Peyer's patch (tissue), 4 donors: ENCODE results near the gene NES. TPM values are rescaled to one million over a fixed set of nuclear protein-coding genes. Genes with fewer than 3 reads are reported as not detected.
A peak's percentile ranks its signal among the peaks of the same experiment; 100 is the strongest.

Source experiments
- DNase-seq, 3 donors: peaks; one replicate each; pipeline ENCODE4 v3.0.0-alpha.2; 2017 to 2019
- H3K27ac ChIP-seq, 4 donors: fragments of 200-600 bp; sonication (generic); one replicate each; pipeline ENCODE4 v1.5.1; 2016 to 2019
- H3K27me3 ChIP-seq, 2 donors: fragments of 200-600 bp; sonication (generic); one replicate each; pipeline ENCODE4 v1.5.1; 2019
- H3K36me3 ChIP-seq, 3 donors: fragments of 200-600 bp; sonication (generic); one replicate each; pipeline ENCODE4 v1.5.1; 2016 to 2019
- H3K4me1 ChIP-seq, 4 donors: fragments of 200-600 bp; sonication (generic); one replicate each; pipeline ENCODE4 v1.5.1; 2016 to 2019
- H3K4me3 ChIP-seq, 4 donors: fragments of 200-600 bp; sonication (generic); 1 replicate in 3 of 4; 2 replicates in 1 of 4; pipeline ENCODE4 v1.5.1; 2016 to 2019; ENCODE audit warnings: mild to moderate bottlenecking in 1 of 4
- H3K9me3 ChIP-seq, 4 donors: fragments of 200-600 bp; sonication (generic); one replicate each; pipeline ENCODE4 v1.5.1; 2016 to 2019; ENCODE audit warnings: mild to moderate bottlenecking in 1 of 4
- POLR2A ChIP-seq, 2 donors: fragments of 450-650 bp; IDR thresholded peaks; one replicate each; pipeline ENCODE4 v1.5.1; 2017; ENCODE audit warnings: antibody characterized with exemption in 2 of 2, mild to moderate bottlenecking in 2 of 2, moderate library complexity in 2 of 2
- total RNA-seq, 4 donors: library from RNA; depleted of rRNA; stranded (reverse); fragments of >200 nt; gene quantifications; one replicate each; pipeline ENCODE4 v1.1.0, GENCODE V29; 2016
- TF ChIP-seq, protein P1 (sequence below), 6 experiments: fragments of 450-650 bp in 4 of 6; fragments of 200-600 bp in 2 of 6; sonication (generic) in 1 of 6; IDR thresholded peaks; one replicate each; pipeline ENCODE4 v1.5.1; 2017 to 2019; ENCODE audit warnings: antibody characterized with exemption in 6 of 6, mild to moderate bottlenecking in 3 of 6, moderate library complexity in 1 of 6

The NES gene, protein sequence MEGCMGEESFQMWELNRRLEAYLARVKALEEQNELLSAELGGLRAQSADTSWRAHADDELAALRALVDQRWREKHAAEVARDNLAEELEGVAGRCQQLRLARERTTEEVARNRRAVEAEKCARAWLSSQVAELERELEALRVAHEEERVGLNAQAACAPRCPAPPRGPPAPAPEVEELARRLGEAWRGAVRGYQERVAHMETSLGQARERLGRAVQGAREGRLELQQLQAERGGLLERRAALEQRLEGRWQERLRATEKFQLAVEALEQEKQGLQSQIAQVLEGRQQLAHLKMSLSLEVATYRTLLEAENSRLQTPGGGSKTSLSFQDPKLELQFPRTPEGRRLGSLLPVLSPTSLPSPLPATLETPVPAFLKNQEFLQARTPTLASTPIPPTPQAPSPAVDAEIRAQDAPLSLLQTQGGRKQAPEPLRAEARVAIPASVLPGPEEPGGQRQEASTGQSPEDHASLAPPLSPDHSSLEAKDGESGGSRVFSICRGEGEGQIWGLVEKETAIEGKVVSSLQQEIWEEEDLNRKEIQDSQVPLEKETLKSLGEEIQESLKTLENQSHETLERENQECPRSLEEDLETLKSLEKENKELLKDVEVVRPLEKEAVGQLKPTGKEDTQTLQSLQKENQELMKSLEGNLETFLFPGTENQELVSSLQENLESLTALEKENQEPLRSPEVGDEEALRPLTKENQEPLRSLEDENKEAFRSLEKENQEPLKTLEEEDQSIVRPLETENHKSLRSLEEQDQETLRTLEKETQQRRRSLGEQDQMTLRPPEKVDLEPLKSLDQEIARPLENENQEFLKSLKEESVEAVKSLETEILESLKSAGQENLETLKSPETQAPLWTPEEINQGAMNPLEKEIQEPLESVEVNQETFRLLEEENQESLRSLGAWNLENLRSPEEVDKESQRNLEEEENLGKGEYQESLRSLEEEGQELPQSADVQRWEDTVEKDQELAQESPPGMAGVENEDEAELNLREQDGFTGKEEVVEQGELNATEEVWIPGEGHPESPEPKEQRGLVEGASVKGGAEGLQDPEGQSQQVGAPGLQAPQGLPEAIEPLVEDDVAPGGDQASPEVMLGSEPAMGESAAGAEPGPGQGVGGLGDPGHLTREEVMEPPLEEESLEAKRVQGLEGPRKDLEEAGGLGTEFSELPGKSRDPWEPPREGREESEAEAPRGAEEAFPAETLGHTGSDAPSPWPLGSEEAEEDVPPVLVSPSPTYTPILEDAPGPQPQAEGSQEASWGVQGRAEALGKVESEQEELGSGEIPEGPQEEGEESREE (N-terminal part only)
- 10 to 100 TPM in 1 of 4 donors, 1 to 10 TPM in 3; 2.8 to 25.6 (median 3.1) TPM for total RNA-seq

DNA sequence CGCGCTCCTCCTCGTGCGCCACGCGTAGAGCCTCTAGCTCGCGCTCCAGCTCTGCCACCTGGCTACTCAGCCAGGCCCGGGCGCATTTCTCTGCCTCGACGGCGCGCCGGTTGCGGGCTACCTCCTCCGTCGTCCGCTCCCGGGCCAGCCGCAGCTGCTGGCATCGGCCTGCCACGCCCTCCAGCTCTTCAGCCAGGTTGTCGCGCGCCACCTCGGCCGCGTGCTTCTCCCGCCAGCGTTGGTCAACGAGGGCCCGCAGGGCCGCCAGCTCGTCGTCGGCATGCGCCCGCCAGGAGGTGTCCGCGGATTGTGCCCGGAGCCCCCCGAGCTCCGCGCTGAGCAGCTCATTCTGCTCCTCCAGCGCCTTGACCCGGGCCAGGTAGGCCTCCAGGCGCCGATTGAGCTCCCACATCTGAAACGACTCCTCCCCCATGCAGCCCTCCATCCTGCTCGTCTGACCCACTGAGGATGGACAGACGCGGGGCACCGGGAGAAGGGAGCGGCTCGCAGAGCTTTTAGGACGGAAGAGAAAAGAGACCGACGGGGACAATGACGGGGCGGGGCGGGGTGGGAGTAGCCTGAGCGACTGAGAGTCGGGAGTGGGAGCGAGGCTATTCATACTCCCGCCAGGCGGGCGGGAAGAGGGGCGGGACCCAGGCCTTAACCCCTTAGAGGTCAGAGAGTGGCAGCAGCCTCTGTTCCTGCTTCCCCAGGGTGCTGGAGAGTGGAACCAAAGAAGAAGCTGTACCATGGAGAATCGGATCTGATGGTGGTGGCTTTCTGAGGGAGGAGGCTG lies at the start of gene NES:
Gene NES (minus strand): TSS at position 588 of the 796 bp plus-strand sequence. CDS start 143 bp downstream, at position 445.
- TF ChIP-seq, protein P1, sequence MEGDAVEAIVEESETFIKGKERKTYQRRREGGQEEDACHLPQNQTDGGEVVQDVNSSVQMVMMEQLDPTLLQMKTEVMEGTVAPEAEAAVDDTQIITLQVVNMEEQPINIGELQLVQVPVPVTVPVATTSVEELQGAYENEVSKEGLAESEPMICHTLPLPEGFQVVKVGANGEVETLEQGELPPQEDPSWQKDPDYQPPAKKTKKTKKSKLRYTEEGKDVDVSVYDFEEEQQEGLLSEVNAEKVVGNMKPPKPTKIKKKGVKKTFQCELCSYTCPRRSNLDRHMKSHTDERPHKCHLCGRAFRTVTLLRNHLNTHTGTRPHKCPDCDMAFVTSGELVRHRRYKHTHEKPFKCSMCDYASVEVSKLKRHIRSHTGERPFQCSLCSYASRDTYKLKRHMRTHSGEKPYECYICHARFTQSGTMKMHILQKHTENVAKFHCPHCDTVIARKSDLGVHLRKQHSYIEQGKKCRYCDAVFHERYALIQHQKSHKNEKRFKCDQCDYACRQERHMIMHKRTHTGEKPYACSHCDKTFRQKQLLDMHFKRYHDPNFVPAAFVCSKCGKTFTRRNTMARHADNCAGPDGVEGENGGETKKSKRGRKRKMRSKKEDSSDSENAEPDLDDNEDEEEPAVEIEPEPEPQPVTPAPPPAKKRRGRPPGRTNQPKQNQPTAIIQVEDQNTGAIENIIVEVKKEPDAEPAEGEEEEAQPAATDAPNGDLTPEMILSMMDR (IDR thresholded peaks at IDR 0.05) = no peak
- no peak for TF ChIP-seq POLR2A (IDR thresholded peaks at IDR 0.05)
- peak in 1 of 3 donors; percentile 60 for DNase-seq
- no peaks in the 10 kb centered on the region for H3K9me3 ChIP-seq
- peaks cover 0 to 40% (median 8%) of the 10 kb centered on the region in 4 donors for H3K4me1 ChIP-seq
- no peaks in the 10 kb centered on the region for H3K36me3 ChIP-seq
- H3K27me3 ChIP-seq = peaks cover 0 to 12% of the 10 kb centered on the region in 2 donors
- peak within 1 kb of the TSS; percentile 10 to 61 (median 48) for H3K27ac ChIP-seq
- peak within 1 kb of the TSS; percentile 18 to 48 (median 36) for H3K4me3 ChIP-seq

DNA sequence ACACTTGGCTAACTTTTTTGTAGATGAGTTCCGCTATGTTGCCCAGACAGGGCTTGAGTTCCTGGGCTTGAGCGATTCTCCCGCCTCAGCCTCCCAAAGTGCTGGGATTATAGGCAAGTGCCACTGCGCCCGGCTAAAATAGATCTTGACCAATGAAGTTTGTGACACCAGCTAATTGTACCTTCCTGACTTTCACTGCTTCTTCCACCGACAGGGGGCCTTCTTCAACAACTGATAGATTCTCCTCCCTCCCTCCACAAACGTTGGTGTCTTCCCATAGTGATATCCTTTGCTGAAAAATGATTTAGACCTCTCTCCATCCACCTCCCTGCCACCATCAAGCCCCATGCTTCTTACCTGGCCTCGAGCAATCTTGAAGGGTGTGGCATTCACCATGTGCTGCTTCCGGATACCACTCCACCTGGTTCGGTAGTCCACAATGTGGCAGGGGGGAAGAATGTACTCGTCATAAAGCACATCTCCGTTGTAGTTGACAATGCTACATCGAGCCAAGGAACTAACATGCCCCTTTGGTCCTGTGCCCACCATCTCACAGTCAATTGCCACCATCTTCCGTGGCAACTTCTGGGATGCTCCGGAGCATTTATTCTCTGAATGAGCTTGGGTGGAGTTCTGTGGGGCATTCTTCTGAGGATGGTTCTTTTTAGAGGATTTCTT lies 49.5 kb upstream of the NES start:
- TF ChIP-seq POLR2A (IDR thresholded peaks at IDR 0.05) = no peak
- TF ChIP-seq, protein P1 (IDR thresholded peaks at IDR 0.05) = peak in 5 of 6 experiments; percentile 39 to 72 (median 63)
- peak overlapping the region in 2 of 4 donors; percentile 14 to 44 for H3K27ac ChIP-seq
- peak overlapping the region in 3 of 4 donors; percentile 31 to 77 (median 58) for H3K4me3 ChIP-seq
- peaks cover 11 to 32% (median 28%) of the 10 kb centered on the region in 4 donors for H3K4me1 ChIP-seq
- no peaks in the 10 kb centered on the region for H3K9me3 ChIP-seq
- peaks cover 0 to 34% (median 0%) of the 10 kb centered on the region in 3 donors for H3K36me3 ChIP-seq
- H3K27me3 ChIP-seq = no peaks in the 10 kb centered on the region
- peak in 2 of 3 donors; percentile 67 to 81 for DNase-seq

DNA sequence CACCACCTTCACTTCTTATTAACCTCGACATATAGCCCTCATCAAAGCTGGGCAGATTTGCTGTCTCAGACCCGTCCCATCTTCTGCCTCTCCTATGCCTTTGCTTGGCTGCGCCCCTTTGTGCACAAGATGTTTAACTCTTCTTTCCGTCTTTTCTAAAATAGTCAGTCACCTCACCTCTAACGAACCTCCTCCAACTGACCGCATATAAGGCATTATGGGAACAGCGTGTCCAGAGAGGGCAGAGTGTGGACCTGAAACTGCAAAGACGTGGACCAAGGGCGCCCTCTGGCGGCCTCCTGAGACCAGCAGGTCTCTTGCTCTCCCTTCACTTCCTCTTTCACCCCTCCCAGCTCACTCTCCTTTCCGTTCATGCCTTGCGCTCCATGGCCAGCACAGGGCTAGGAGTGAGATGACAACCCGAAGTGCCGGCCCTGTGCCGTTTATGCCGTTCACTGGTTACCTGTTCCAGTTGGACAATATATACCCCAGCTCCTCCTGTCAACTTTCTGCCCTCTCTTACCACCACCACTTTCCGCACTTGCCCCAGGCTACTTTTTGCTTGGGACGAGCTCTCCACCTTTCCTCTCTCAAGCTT lies 48.6 kb upstream of the NES start:
- TF ChIP-seq POLR2A (IDR thresholded peaks at IDR 0.05) = peak in 1 of 2 donors; percentile 19
- TF ChIP-seq, protein P1 (IDR thresholded peaks at IDR 0.05) = peak; percentile 88 to 97 (median 93)
- H3K36me3 ChIP-seq = peaks cover 0 to 43% (median 0%) of the 10 kb centered on the region in 3 donors
- H3K27ac ChIP-seq = peak overlapping the region in 2 of 4 donors; percentile 26 to 44
- peaks cover 11 to 32% (median 28%) of the 10 kb centered on the region in 4 donors for H3K4me1 ChIP-seq
- H3K4me3 ChIP-seq = peak overlapping the region; percentile 3 to 77 (median 44)
- DNase-seq = peak; percentile 83 to 95 (median 92)
- no peaks in the 10 kb centered on the region for H3K9me3 ChIP-seq
- no peaks in the 10 kb centered on the region for H3K27me3 ChIP-seq

DNA sequence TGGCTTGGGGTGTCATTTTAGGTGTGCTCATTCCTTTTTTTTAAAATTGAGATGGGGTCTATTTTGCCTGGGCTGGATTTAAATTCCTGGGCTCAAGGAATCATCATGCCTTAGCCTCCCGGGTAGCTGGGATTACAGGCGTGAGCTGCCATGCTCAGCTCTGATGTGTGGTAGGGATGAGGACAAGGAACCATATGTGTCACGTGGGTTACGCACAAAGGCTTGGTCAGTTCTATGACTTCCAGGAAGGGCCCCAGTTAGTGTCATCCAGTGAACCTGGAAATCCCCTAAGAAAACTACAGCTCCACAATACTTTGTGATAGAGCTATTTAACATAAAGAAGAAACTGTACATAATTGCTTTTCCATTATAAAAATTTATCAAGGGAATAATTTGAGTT lies 44.3 kb upstream of the NES start:
- no peaks in the 10 kb centered on the region for H3K9me3 ChIP-seq
- H3K36me3 ChIP-seq = peaks cover 0 to 55% (median 0%) of the 10 kb centered on the region in 3 donors
- DNase-seq = no peak
- H3K27me3 ChIP-seq = no peaks in the 10 kb centered on the region
- H3K4me3 ChIP-seq = no peak overlapping the region
- peaks cover 11 to 20% (median 15%) of the 10 kb centered on the region in 4 donors for H3K4me1 ChIP-seq
- H3K27ac ChIP-seq = no peak overlapping the region
- no peak for TF ChIP-seq POLR2A (IDR thresholded peaks at IDR 0.05)
- TF ChIP-seq, protein P1 (IDR thresholded peaks at IDR 0.05) = no peak
